GM18951 (cell line): ENCODE data around the gene IGFBP1.

Experiments used
- POLR2A ChIP-seq: IDR thresholded peaks from 4 replicates; pipeline ENCODE4 v1.6.1; 2011; ENCODE audit warnings: mild to moderate bottlenecking; ENCODE audit not compliant: insufficient read length, insufficient read depth; ENCODE audit errors: extremely low read depth
- in situ Hi-C: fragments of 300-500 bp; cut with MboI; formaldehyde crosslinking; loops from one replicate; pipeline ENCODE4 v1.12.0; 2022; ENCODE audit warnings: low sequenced_read_pairs, mixed read lengths, inconsistent platforms; ENCODE audit not compliant: unreplicated experiment

Gene IGFBP1

DNA sequence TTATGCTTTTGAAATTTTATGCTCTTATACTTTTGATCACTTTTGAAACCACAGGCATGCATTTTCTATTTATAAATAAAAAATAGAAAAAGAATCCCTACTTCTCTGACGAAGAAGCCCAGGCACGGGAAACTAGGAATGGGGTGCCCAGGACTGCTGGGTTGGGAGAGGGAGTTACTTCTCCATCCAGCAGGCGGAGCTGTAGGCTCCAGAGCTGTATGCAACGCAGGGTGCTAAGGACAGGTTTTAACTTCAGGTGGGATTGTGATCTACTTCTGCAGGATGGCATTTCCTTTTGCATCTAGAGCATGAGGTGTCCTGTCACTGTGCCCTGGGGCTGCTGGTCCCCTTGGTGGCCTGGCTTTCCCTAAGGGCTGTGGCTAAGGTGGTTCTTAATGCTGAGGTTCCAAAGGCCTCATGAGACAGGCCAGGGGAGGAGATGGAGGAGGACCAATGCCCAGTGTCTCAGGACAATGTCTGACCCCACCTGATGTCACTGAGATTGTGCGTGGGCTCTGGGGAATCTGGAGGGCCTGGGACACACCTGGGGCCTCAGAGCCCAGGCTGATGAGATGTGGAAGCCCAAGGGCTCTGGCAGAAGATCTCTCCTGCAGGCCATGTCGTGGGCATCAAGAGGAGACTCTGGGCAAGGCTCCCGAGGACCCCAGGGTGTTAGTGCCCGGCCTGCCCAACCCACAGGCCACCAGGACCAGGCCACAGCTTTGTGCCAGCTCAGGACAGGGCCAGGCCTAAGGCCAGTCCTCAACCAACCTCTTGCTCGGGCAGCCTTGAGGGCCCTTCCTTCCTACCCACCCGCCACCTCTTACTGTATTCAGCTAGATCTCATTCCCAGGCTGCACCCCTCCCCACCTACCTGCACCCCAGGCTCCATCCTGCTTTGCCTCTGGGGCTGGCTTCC is 15.9 kb upstream of the IGFBP1 start:
- TF ChIP-seq POLR2A, result no peak
- in situ Hi-C loops, result loop anchor here (25.0 kb wide), 1 partner anchor 710 kb away; the partner anchor contains the start of gene RAMP3

DNA sequence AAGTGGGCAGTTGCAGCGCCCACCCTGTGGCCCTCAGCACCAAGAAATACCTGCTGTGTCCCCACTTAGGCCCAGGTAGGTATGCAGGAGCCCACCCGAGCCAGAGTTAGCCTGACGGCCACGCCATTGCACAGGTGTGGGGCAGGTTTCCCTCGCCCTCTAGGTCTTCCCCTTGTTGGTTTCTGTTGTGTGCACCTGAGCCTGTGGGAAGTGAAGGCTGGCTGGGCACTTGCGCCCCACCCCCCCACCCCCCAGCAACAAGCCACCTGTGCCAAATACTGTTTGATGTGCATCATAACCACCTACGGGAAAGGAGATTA is 15.3 kb upstream of the IGFBP1 start, which contains the start of gene CCDC201:
CCDC201 (minus strand) TSS at position 48 of the 320 bp plus-strand sequence. CDS start 75 bp downstream, outside the sequence.
- no peak for TF ChIP-seq POLR2A
- in situ Hi-C loops, result loop anchor here (25.0 kb wide), 1 partner anchor 711 kb away; the partner anchor contains the start of gene RAMP3

DNA sequence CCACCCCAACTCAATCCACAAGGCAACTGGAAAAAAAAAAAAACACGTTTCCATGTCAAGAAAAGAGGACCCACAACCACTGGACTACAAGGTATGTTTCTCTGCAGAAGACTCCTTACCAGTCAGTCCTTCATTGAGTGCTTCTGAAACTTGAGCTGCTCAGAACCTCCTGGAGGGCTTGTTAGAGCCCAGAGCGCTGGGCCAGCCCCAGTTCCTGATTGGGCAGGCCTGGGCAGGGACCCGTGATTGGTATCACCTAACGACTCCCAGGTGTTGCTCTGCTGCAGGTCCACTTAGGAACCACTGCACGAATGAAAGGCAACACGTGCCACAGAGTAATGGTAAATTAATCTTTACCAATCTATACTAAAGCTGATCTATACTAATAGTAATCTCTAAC is 14.9 kb upstream of the IGFBP1 start:
- no peak for TF ChIP-seq POLR2A
- in situ Hi-C loops, result loop anchor here (25.0 kb wide), 1 partner anchor 711 kb away; the partner anchor contains the start of gene RAMP3

DNA sequence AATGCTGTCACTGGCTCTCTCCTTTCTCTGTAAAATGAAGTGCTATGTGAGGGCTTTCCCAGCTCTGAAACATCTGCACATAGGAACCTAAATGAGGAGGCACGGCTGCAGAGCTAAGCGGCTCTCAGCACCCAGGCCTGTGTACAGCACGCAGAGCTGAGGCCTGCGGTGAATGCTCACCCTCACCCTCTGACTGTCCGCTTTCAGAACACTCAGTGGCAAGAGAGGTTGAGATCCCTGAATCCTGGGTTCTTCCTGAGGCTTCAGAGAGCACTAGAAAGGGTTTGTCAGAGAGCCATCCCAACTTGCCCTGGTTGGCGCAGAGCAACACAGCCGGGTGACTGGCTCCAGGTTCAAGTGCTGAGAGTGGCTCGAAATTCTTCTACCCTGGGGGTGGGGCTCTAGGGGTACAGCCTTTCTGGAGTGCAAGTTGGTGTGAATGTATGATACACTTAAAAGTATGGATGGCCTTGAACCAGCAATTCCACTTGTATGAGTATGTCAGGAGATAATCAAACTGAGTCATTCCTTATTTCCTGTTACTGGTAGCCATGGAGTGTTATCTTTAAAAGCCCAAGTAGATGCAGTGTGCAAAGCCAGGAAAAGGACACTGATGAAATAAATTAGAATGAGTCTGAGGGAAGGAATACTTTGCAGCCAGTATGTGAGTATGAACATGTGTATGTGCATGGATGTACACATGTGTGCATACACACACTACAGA is 13.7 kb upstream of the IGFBP1 start:
- TF ChIP-seq POLR2A, result no peak
- in situ Hi-C loops, result loop anchor here (25.0 kb wide), 1 partner anchor 712 kb away; the partner anchor contains the start of gene RAMP3

DNA sequence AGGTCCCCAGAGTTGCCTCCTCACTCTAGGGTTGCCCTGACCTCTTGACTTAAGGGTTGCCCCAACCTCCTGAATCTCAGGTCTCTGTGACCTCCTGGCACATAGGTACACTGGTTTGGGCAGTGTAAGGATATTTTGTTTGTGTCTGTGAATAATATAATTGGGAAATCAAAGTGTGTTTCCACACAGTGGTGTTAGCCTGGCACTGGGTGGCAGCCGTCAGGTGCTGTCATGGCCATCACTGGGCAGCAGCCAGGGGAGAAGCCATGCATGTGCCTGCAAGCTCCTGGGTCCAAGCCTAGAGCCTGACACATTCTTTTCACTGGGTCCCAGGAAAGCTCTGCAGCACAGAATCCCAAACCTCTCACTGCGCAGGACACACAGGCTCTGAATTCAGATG is 11.8 kb upstream of the IGFBP1 start:
- no peak for TF ChIP-seq POLR2A
- in situ Hi-C loops, result no loop called here

DNA sequence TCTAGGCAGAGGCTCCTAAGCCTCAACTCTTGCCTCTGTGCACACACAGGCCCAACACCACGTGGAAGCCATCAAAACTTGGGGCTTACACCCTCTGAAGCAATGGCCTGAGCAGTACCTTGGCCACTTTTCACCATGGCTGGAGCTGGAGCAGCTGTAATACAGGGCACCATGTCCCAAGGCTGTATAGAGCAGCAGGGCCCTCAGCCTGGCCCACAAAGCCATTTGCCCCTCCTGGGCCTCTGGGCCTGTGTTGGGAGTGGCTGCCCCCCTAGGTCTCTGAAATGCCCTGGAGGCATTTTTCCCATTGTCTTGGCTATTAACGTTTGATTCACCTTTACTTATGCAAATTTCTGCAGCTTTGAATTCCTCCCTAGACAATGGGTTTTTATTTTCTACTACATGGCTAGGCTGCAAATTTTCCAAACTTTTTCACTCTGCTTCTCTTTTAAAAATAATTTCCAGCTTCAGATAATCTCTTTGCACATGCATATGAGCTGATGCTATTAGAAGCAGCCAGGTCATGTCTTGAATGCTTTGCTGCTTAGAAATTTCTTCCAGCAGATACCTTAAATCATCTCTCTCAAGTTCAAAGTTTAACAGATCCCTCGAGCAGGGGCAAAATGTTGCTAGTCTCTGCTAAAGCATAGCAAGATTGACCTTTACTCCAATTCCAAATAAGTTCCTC is 9.7 kb upstream of the IGFBP1 start:
- in situ Hi-C loops, result no loop called here
- TF ChIP-seq POLR2A, result no peak

DNA sequence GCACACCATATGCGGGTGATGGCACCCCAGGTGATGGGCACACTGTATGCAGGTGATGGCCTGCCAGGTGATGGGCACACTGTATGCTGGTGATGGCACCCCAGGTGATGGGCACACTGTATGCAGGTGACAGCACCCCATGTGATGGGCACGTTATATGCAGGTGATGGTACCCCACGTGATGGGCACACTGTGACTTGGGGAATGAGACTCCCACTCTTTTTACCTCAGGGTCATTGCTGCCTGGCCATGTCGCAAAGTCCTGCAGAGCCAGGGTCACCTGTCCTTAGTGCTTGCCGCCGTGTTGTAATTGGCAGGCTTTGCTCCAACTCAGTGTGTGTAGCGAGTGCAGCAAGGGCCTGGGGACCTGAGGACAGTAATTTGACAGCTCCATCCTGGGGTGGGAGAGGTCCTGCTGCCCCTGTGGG is 7.8 kb upstream of the IGFBP1 start:
- in situ Hi-C loops, result no loop called here

DNA sequence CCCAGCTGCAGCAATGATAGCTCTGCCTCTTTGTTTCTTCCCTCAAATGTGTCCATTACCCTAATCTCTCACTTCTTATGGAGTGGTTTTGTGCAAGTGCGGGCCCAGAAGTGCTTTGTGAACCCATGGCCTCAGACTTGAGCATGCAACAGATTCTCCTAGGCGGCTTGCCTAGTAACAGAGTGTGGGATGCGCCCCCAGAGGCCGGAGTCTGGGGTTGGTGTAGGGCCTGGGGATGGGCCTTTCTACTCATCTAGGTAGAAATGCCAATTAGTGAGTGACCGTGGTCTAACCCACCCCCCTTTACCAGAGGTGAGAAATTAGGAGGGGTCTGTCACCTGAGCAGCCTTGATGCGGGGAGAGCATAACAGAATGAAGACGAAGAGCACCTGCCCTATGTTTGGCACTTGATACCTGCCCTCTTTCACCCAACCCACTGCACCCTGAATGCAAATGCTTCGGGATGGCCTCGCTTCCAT is 7.0 kb upstream of the IGFBP1 start:
- in situ Hi-C loops, result no loop called here
- TF ChIP-seq POLR2A, result no peak

More for the DNA sequence above, 7.8 kb upstream of the IGFBP1 start:
- TF ChIP-seq POLR2A, result no peak

DNA sequence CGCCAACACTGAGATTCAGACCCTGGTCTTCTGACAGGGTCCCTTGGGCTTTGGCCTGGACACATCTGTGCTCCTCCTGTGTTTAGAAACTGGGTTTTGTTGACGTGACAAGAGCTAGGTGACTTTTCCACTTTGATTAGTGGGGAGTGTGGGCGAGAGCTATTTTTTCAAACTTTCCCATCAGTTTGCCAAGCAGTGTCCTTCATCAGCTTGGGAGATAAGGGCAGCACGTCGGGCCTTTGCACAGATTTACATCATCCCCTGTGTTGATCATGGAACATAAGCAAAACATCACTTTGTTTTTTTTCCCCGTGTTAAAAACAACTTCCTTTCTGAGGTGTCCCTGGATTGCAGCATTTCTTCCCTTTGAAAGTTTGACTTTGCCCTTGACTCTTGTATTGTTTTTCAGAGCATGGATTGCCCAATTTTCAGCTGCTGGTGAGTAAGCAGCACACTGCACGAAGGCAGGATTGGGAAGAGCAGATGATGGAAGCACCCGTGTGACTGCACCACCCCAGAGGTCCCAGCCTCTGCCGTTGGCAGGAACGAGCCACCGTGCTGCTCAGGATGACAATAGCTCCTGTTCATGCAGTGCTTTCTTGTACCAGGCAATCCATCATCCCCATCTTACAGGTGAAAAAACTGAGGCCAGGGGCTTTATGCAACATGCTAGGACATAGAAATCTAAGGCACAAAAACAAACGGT is 6.4 kb upstream of the IGFBP1 start:
- no peak for TF ChIP-seq POLR2A
- in situ Hi-C loops, result no loop called here

DNA sequence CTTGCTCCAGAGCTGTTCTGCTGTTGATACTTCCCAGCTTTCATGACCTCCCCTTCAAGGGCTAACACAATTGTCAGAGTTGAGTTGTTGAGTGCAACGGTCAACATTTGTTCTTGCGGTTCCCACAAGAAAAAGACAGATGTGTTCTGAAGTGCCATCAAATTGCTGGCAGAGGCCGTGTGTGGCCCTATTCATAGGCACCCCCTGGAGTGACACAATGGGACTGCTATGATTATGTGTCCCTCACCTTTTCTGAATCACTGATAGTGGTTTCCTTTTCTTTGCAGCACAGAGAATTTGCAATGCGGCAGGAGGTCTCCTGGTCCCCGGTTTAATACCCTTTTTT is 5.8 kb upstream of the IGFBP1 start:
- TF ChIP-seq POLR2A, result no peak
- in situ Hi-C loops, result no loop called here

DNA sequence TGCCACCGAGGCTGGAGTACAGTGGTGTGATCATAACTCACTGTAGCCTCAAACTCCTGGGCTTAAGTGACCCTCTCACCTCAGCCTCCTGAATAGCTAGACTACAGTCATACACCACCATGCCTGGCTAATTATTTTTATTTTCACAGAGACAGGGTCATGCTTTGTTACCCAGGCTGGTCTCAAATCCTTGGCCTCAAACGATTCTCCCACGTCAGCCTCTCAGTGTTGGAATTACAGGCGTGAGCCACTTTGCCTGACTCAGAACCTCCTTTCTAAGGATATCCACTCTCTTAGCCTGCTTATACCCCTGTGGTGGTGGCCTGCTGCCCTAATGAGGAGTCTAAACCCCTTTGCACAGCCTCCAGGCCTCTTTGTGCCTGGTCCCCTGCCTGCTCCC is 4.2 kb upstream of the IGFBP1 start:
- no peak for TF ChIP-seq POLR2A
- in situ Hi-C loops, result no loop called here

DNA sequence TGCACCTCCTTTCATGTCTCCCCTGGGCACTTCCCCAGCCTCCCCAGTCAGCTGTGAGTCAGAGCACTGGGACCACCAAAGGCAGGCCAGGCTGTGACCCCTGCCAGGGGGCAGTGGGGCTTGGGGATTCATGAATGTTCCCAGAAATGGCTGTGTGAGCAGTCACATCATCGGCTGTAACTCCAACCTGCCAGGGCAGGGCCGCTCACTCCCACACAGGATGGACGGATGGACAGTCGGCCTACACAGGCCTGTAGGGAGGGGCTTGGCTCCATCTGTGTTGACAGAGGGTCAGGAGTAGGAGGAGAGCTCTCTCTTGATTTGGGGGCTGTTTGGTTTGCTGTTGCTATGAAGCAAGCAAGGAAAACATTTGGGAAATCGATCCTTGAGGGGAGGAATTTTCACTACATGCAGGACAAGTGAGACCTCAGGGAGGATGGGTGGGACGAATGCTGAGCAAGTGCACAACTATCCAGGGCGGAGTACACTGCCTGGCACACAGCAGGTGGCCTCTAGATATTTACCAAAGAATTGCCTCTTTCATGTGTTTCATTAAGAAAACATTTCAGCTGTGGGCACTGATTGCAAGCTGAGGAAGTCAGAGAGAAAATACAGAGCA is 2.9 kb upstream of the IGFBP1 start:
- in situ Hi-C loops, result no loop called here
- TF ChIP-seq POLR2A, result no peak
